ENCODE results near the gene OPHN1. TPM values are rescaled to one million over a fixed set of nuclear protein-coding genes. Genes with fewer than 3 reads are reported as not detected.
"Not testable (repeated sequence)": the region's sequence is repeated elsewhere in the genome, so short reads cannot be mapped to it uniquely, and the experiment has no call there.

Gene OPHN1
- total RNA-seq, 4 donors from 2014 or later, result 3.9 to 20.6 (median 6.7) TPM

- H3K4me1 ChIP-seq, result no peaks in the 10 kb centered on the region
- H3K4me3 ChIP-seq, result no peak overlapping the region
- no peaks in the 10 kb centered on the region for H3K9me3 ChIP-seq
- DNase-seq, result no peak
- TF ChIP-seq POLR2A (IDR thresholded peaks at IDR 0.05) (no peak), CTCF (IDR thresholded peaks at IDR 0.05) (no peak)
- no peak overlapping the region for H3K27ac ChIP-seq
- H3K36me3 ChIP-seq, result no peaks in the 10 kb centered on the region
- H3K27me3 ChIP-seq, result no peaks in the 10 kb centered on the region
These were observed 147.2 kb downstream of the OPHN1 start for GRCh38 chrX:68286076-68286475.

GRCh38 chrX:68284281-68284904 lies 148.9 kb downstream of the OPHN1 start:
- DNase-seq, result no peak
- no peaks in the 10 kb centered on the region for H3K4me1 ChIP-seq
- no peak overlapping the region for H3K4me3 ChIP-seq
- H3K36me3 ChIP-seq, result no peaks in the 10 kb centered on the region
- H3K9me3 ChIP-seq, result no peaks in the 10 kb centered on the region
- H3K27ac ChIP-seq, result no peak overlapping the region
- no peaks in the 10 kb centered on the region for H3K27me3 ChIP-seq
- TF ChIP-seq POLR2A (IDR thresholded peaks at IDR 0.05) (no peak), CTCF (IDR thresholded peaks at IDR 0.05) (no peak)

GRCh38 chrX:68273887-68274286 lies 159.4 kb downstream of the OPHN1 start:
- H3K27ac ChIP-seq, result no peak overlapping the region
- H3K4me3 ChIP-seq, result no peak overlapping the region
- H3K27me3 ChIP-seq, result no peaks in the 10 kb centered on the region
- H3K4me1 ChIP-seq, result no peaks in the 10 kb centered on the region
- no peak for TF ChIP-seq CTCF (IDR thresholded peaks at IDR 0.05)
- no peak for TF ChIP-seq POLR2A (IDR thresholded peaks at IDR 0.05)
- DNase-seq, result no peak
- no peaks in the 10 kb centered on the region for H3K9me3 ChIP-seq
- no peaks in the 10 kb centered on the region for H3K36me3 ChIP-seq

GRCh38 chrX:68264793-68265192 lies 168.5 kb downstream of the OPHN1 start:
- H3K4me3 ChIP-seq, H3K36me3 ChIP-seq, H3K9me3 ChIP-seq, H3K4me1 ChIP-seq, H3K27me3 ChIP-seq, DNase-seq, H3K27ac ChIP-seq: not testable (repeated sequence)

GRCh38 chrX:68261060-68261672 lies 172.1 kb downstream of the OPHN1 start:
- DNase-seq, result no peak
- TF ChIP-seq CTCF (IDR thresholded peaks at IDR 0.05) (no peak), POLR2A (IDR thresholded peaks at IDR 0.05) (no peak)
- Histone ChIP-seq H3K36me3 (no peaks in the 10 kb centered on the region), H3K27me3 (no peaks in the 10 kb centered on the region), H3K9me3 (no peaks in the 10 kb centered on the region), H3K27ac (no peak overlapping the region), H3K4me3 (no peak overlapping the region), H3K4me1 (no peaks in the 10 kb centered on the region)

GRCh38 chrX:68256990-68257389 lies 176.3 kb downstream of the OPHN1 start:
- TF ChIP-seq POLR2A (IDR thresholded peaks at IDR 0.05) (no peak), CTCF (IDR thresholded peaks at IDR 0.05) (no peak)
- H3K27ac ChIP-seq, result no peak overlapping the region
- no peaks in the 10 kb centered on the region for H3K4me1 ChIP-seq
- no peaks in the 10 kb centered on the region for H3K27me3 ChIP-seq
- no peak for DNase-seq
- H3K4me3 ChIP-seq, result no peak overlapping the region
- no peaks in the 10 kb centered on the region for H3K9me3 ChIP-seq
- H3K36me3 ChIP-seq, result no peaks in the 10 kb centered on the region
